ENCODE measurements around the gene TRAPPC2L.

- TF ChIP-seq NR3C1 (CRISPR knock-in tag; conservative IDR thresholded peaks at IDR 0.05; ENCODE audit: low read depth) (no peak), CTCF (IDR thresholded peaks at IDR 0.05) (no peak), CBFB (CRISPR knock-in tag; IDR thresholded peaks at IDR 0.05; ENCODE audit: low read depth) (no peak), TEAD4 (CRISPR knock-in tag; IDR thresholded peaks at IDR 0.05) (no peak), USF2 (CRISPR knock-in tag; IDR thresholded peaks at IDR 0.05) (no peak), ETV6 (CRISPR knock-in tag; IDR thresholded peaks at IDR 0.05) (no peak), MXD4 (CRISPR knock-in tag; IDR thresholded peaks at IDR 0.05; ENCODE audit: borderline replicate concordance) (no peak), MAX (CRISPR knock-in tag; IDR thresholded peaks at IDR 0.05) (no peak)
Observed at GRCh38 chr16:88842806-88843205, 14.1 kb upstream of the TRAPPC2L start.

All from WTC11 (cell line).